Prostate gland (tissue), 2 donors: ENCODE data around the gene MTURN. TPM values are rescaled to one million over a fixed set of nuclear protein-coding genes. Genes with fewer than 3 reads are reported as not detected.

Experiments
- DNase-seq: peaks from one replicate; pipeline ENCODE4 v3.0.0-alpha.2; 2019; ENCODE audit warnings: low spot score
- H3K27ac ChIP-seq, 2 donors: fragments of 200-600 bp; sonication (generic); 2 replicates each; pipeline ENCODE4 v1.5.1; 2017 to 2019
- H3K27me3 ChIP-seq: fragments of 200-600 bp; sonication (generic); replicated peaks from 2 replicates; pipeline ENCODE4 v1.5.1; 2019; ENCODE audit not compliant: insufficient read depth
- H3K36me3 ChIP-seq, 2 donors: fragments of 200-600 bp; sonication (generic); 1 replicate in 1 of 2; 2 replicates in 1 of 2; pipeline versions ENCODE4 v1.5.1 to v1.8.1; 2017 to 2019
- H3K4me1 ChIP-seq: fragments of 200-600 bp; sonication (generic); replicated peaks from 2 replicates; pipeline ENCODE4 v1.5.1; 2019
- H3K4me3 ChIP-seq, 2 donors: fragments of 200-600 bp; sonication (generic); 2 replicates each; pipeline ENCODE4 v1.5.1; 2017 to 2019
- H3K9me3 ChIP-seq: fragments of 200-600 bp; sonication (generic); 2 replicates; pipeline ENCODE4 v1.5.1; 2017
- POLR2A ChIP-seq: fragments of 450-650 bp; IDR thresholded peaks from one replicate; pipeline ENCODE4 v1.6.1; 2016; ENCODE audit warnings: antibody characterized with exemption, mild to moderate bottlenecking
- POLR2AphosphoS5 ChIP-seq: sonication (generic); formaldehyde crosslinking; IDR thresholded peaks from one replicate; pipeline ENCODE4 v1.6.1; 2017; ENCODE audit warnings: antibody characterized with exemption
- WGBS: methylation state at CpG from one replicate; pipeline ENCODE4 v1.1.5; 2018; 5-methylcytosine and 5-hydroxymethylcytosine counted together
- intact Hi-C: fragments of 100-400 bp; cut with DNase I; formaldehyde crosslinking; loops from one replicate; pipeline ENCODE4 v1.14.2; 2022
- total RNA-seq, 2 donors: library from RNA; depleted of rRNA; stranded (reverse); fragments of >200 nt; gene quantifications; one replicate each; pipeline ENCODE4 v1.1.0, GENCODE V29; 2016
- TF ChIP-seq, protein P1 (sequence below), 4 experiments: fragments of 200-600 bp in 2 of 4; fragments of 450-650 bp in 2 of 4; sonication (generic) in 2 of 4; IDR thresholded peaks; 1 replicate in 3 of 4; 2 replicates in 1 of 4; pipeline ENCODE4 v1.5.1; 2016 to 2019; ENCODE audit warnings: antibody characterized with exemption in 4 of 4, mild to moderate bottlenecking in 2 of 4, moderate library complexity in 2 of 4

Gene MTURN
- total RNA-seq, 2 donors from 2014 or later: 22.6 to 26.9 TPM

GRCh38 chr7:30147223-30147622 is 12.4 kb downstream of the MTURN start:
- no peaks in the 10 kb centered on the region for H3K4me1 ChIP-seq
- no peak overlapping the region for H3K27ac ChIP-seq
- intact Hi-C loops: no loop called here
- H3K9me3 ChIP-seq: no peaks in the 10 kb centered on the region
- H3K27me3 ChIP-seq: no peaks in the 10 kb centered on the region
- 81% methylated on average over 4 of the region's 4 CpGs for WGBS
- TF ChIP-seq POLR2A (no peak), POLR2AphosphoS5 (no peak)
- TF ChIP-seq, protein P1, sequence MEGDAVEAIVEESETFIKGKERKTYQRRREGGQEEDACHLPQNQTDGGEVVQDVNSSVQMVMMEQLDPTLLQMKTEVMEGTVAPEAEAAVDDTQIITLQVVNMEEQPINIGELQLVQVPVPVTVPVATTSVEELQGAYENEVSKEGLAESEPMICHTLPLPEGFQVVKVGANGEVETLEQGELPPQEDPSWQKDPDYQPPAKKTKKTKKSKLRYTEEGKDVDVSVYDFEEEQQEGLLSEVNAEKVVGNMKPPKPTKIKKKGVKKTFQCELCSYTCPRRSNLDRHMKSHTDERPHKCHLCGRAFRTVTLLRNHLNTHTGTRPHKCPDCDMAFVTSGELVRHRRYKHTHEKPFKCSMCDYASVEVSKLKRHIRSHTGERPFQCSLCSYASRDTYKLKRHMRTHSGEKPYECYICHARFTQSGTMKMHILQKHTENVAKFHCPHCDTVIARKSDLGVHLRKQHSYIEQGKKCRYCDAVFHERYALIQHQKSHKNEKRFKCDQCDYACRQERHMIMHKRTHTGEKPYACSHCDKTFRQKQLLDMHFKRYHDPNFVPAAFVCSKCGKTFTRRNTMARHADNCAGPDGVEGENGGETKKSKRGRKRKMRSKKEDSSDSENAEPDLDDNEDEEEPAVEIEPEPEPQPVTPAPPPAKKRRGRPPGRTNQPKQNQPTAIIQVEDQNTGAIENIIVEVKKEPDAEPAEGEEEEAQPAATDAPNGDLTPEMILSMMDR (IDR thresholded peaks at IDR 0.05): no peak
- no peak for DNase-seq
- no peak overlapping the region for H3K4me3 ChIP-seq
- H3K36me3 ChIP-seq: no peaks in the 10 kb centered on the region

DNA sequence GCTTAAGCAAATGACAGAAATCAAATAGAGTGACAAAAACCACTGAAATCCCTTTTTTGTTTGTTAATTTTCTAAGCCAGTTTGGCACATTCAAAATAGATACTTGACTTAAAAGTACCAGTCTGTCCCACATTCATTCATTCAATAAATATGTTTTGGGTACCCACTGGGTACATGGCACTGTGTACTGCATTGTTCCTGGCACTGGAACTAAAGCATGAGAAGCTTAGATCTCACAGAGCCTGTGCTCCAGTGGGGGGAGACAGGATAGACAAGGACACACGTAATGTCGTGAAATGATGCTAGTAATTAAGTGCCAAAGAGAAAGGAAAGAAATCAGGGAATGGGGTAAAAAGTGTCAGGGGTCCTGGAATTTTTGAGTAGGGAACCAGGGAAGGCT is 13.0 kb downstream of the MTURN start:
- DNase-seq: no peak
- intact Hi-C loops: no loop called here
- Histone ChIP-seq H3K27me3 (no peaks in the 10 kb centered on the region), H3K4me3 (no peak overlapping the region), H3K36me3 (no peaks in the 10 kb centered on the region), H3K9me3 (no peaks in the 10 kb centered on the region), H3K4me1 (no peaks in the 10 kb centered on the region), H3K27ac (no peak overlapping the region)
- TF ChIP-seq, protein P1 (IDR thresholded peaks at IDR 0.05): no peak
- TF ChIP-seq POLR2A (no peak), POLR2AphosphoS5 (no peak)
- 100% methylated on average over 2 of the region's 2 CpGs for WGBS

GRCh38 chr7:30148426-30148825 is 13.6 kb downstream of the MTURN start:
- Histone ChIP-seq H3K4me3 (no peak overlapping the region), H3K36me3 (no peaks in the 10 kb centered on the region), H3K27ac (peak overlapping the region in 1 of 2 donors; percentile 5), H3K4me1 (no peaks in the 10 kb centered on the region), H3K27me3 (no peaks in the 10 kb centered on the region), H3K9me3 (no peaks in the 10 kb centered on the region)
- no peak for TF ChIP-seq POLR2AphosphoS5
- no peak for TF ChIP-seq POLR2A
- TF ChIP-seq, protein P1 (IDR thresholded peaks at IDR 0.05): no peak
- DNase-seq: no peak
- WGBS: 100% methylated on average over 5 of the region's 5 CpGs
- intact Hi-C loops: no loop called here

GRCh38 chr7:30148951-30149459 is 14.2 kb downstream of the MTURN start:
- DNase-seq: peak; percentile 50
- 62% methylated on average over 13 of the region's 13 CpGs for WGBS
- TF ChIP-seq POLR2A (no peak), POLR2AphosphoS5 (peak; percentile 51)
- TF ChIP-seq, protein P1 (IDR thresholded peaks at IDR 0.05): no peak
- no peaks in the 10 kb centered on the region for H3K9me3 ChIP-seq
- H3K27ac ChIP-seq: peak overlapping the region in 1 of 2 donors; percentile 5
- H3K36me3 ChIP-seq: no peaks in the 10 kb centered on the region
- H3K27me3 ChIP-seq: no peaks in the 10 kb centered on the region
- H3K4me3 ChIP-seq: no peak overlapping the region
- intact Hi-C loops: no loop called here
- H3K4me1 ChIP-seq: no peaks in the 10 kb centered on the region

DNA sequence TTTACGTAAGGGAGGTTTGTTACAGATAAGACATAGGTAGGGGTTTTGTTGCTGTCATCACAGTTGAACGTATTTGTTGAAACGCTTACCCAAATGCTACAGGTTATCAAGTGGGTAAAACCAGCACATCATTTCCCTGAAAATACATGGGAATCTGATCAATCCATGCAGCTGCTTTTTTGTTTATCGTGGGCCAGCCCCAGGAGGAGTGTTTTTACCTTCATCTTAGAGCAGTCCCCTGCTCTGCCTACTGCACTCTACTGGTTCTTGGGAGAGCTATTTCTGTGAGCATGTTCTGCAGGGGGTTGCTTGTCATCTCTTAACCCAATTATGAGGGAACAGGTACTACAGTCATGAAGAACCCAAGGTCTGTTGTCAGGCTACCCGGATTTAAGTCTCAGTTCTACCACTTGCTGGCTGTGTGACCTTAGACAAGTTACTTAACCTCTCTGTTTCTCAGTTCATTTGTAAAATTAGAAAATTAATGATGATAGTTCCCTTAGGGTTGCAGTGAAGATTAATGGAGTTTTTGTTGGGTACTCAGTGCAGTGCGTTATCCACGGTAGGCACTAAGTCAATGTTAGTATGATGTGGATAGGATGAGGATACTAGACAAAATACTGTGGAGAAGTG is 15.0 kb downstream of the MTURN start:
- TF ChIP-seq POLR2AphosphoS5 (no peak), POLR2A (no peak)
- TF ChIP-seq, protein P1 (IDR thresholded peaks at IDR 0.05): no peak
- intact Hi-C loops: no loop called here
- Histone ChIP-seq H3K27ac (peak overlapping the region in 1 of 2 donors; percentile 5), H3K4me3 (no peak overlapping the region), H3K36me3 (no peaks in the 10 kb centered on the region), H3K9me3 (no peaks in the 10 kb centered on the region), H3K4me1 (no peaks in the 10 kb centered on the region), H3K27me3 (no peaks in the 10 kb centered on the region)
- 96% methylated on average over 7 of the region's 7 CpGs for WGBS
- no peak for DNase-seq
